Skeletal muscle tissue (tissue), 4 donors: ENCODE data around the gene KDM4B. TPM values are rescaled to one million over a fixed set of nuclear protein-coding genes. Genes with fewer than 3 reads are reported as not detected.

Experiments used
- H3K27ac ChIP-seq: one replicate; pipeline ENCODE4 v1.7.0; 2013; ENCODE audit warnings: mild to moderate bottlenecking, low read depth, low read length, inconsistent platforms
- H3K27me3 ChIP-seq, 3 donors: one replicate each; pipeline ENCODE4 v1.7.0; 2013; ENCODE audit warnings: low read length in 3 of 3; ENCODE audit not compliant: control insufficient read depth in 3 of 3, insufficient read depth in 3 of 3
- H3K36me3 ChIP-seq, 3 donors: one replicate each; pipeline ENCODE4 v1.7.0; 2013; ENCODE audit warnings: low read length in 3 of 3; ENCODE audit not compliant: control insufficient read depth in 3 of 3, insufficient read depth in 3 of 3
- H3K4me1 ChIP-seq, 3 donors: one replicate each; pipeline ENCODE4 v1.7.0; 2013; ENCODE audit warnings: low read length in 3 of 3, mild to moderate bottlenecking in 3 of 3; ENCODE audit not compliant: control insufficient read depth in 3 of 3, insufficient read depth in 3 of 3
- H3K4me3 ChIP-seq, 3 donors: one replicate each; pipeline ENCODE4 v1.7.0; 2013; ENCODE audit warnings: low read length in 3 of 3
- H3K9ac ChIP-seq, 3 donors: one replicate each; pipeline ENCODE4 v1.7.0; 2013; ENCODE audit warnings: low read length in 3 of 3, mild to moderate bottlenecking in 3 of 3, moderate library complexity in 2 of 3, low read depth in 1 of 3
- H3K9me3 ChIP-seq, 3 donors: one replicate each; pipeline ENCODE4 v1.7.0; 2013; ENCODE audit warnings: low read length in 3 of 3; ENCODE audit not compliant: control insufficient read depth in 3 of 3
- total RNA-seq: library from RNA; depleted of rRNA; stranded (reverse); fragments of >200 nt; gene quantifications from one replicate; pipeline ENCODE4 v1.2.3, GENCODE V29; 2014
- donor health status: Osteomylitis.

The KDM4B gene
- total RNA-seq, 1 donor from 2014 or later, result 11.5 TPM

GRCh38 chr19:5091018-5091683, 122.2 kb downstream of the KDM4B start:
- no peaks in the 10 kb centered on the region for H3K27me3 ChIP-seq
- peaks cover 9 to 13% (median 11%) of the 10 kb centered on the region in 3 donors for H3K36me3 ChIP-seq
- peaks cover 37 to 62% (median 59%) of the 10 kb centered on the region in 3 donors for H3K4me1 ChIP-seq
- H3K9ac ChIP-seq, result peak overlapping the region in 2 of 3 donors; percentile 38 to 54
- no peak overlapping the region for H3K4me3 ChIP-seq
- no peak overlapping the region for H3K27ac ChIP-seq
- no peaks in the 10 kb centered on the region for H3K9me3 ChIP-seq

GRCh38 chr19:5091684-5092480, 123.0 kb downstream of the KDM4B start:
- no peaks in the 10 kb centered on the region for H3K9me3 ChIP-seq
- no peak overlapping the region for H3K4me3 ChIP-seq
- no peaks in the 10 kb centered on the region for H3K27me3 ChIP-seq
- H3K27ac ChIP-seq, result no peak overlapping the region
- peaks cover 7 to 13% (median 11%) of the 10 kb centered on the region in 3 donors for H3K36me3 ChIP-seq
- H3K9ac ChIP-seq, result peak overlapping the region in 2 of 3 donors; percentile 38 to 74
- H3K4me1 ChIP-seq, result peaks cover 37 to 59% (median 56%) of the 10 kb centered on the region in 3 donors

GRCh38 chr19:5092481-5092843, 123.5 kb downstream of the KDM4B start:
- Histone ChIP-seq H3K27ac (peak overlapping the region; percentile 65), H3K4me3 (no peak overlapping the region), H3K27me3 (no peaks in the 10 kb centered on the region), H3K9me3 (no peaks in the 10 kb centered on the region), H3K9ac (peak overlapping the region in 1 of 3 donors; percentile 77), H3K4me1 (peaks cover 37 to 53% (median 50%) of the 10 kb centered on the region in 3 donors), H3K36me3 (peaks cover 3 to 7% (median 6%) of the 10 kb centered on the region in 3 donors)

GRCh38 chr19:5093297-5093928, 124.5 kb downstream of the KDM4B start:
- H3K9me3 ChIP-seq, result no peaks in the 10 kb centered on the region
- H3K9ac ChIP-seq, result peak overlapping the region; percentile 5 to 77 (median 11)
- H3K27me3 ChIP-seq, result no peaks in the 10 kb centered on the region
- H3K27ac ChIP-seq, result peak overlapping the region; percentile 65
- peaks cover 4 to 6% (median 5%) of the 10 kb centered on the region in 3 donors for H3K36me3 ChIP-seq
- peak overlapping the region in 1 of 3 donors; percentile 41 for H3K4me3 ChIP-seq
- peaks cover 37 to 52% (median 50%) of the 10 kb centered on the region in 3 donors for H3K4me1 ChIP-seq

GRCh38 chr19:5093948-5094718, 125.2 kb downstream of the KDM4B start:
- Histone ChIP-seq H3K4me3 (peak overlapping the region in 1 of 3 donors; percentile 41), H3K4me1 (peaks cover 37 to 52% (median 50%) of the 10 kb centered on the region in 3 donors), H3K27ac (peak overlapping the region; percentile 65), H3K27me3 (no peaks in the 10 kb centered on the region), H3K36me3 (peaks cover 8 to 10% (median 10%) of the 10 kb centered on the region in 3 donors), H3K9me3 (peaks cover 0 to 5% (median 0%) of the 10 kb centered on the region in 3 donors), H3K9ac (peak overlapping the region in 2 of 3 donors; percentile 11 to 77)

GRCh38 chr19:5094768-5095567, 126.1 kb downstream of the KDM4B start:
- Histone ChIP-seq H3K36me3 (peaks cover 10 to 16% (median 12%) of the 10 kb centered on the region in 3 donors), H3K27ac (peak overlapping the region; percentile 79), H3K9me3 (peaks cover 3 to 8% (median 6%) of the 10 kb centered on the region in 3 donors), H3K27me3 (no peaks in the 10 kb centered on the region), H3K4me1 (peaks cover 37 to 52% (median 50%) of the 10 kb centered on the region in 3 donors), H3K9ac (peak overlapping the region in 2 of 3 donors; percentile 62 to 78), H3K4me3 (no peak overlapping the region)

- peak overlapping the region in 2 of 3 donors; percentile 62 to 78 for H3K9ac ChIP-seq
These were observed 126.6 kb downstream of the KDM4B start for GRCh38 chr19:5095568-5095850.

GRCh38 chr19:5096536-5096935, 127.6 kb downstream of the KDM4B start:
- Histone ChIP-seq H3K36me3 (peaks cover 10 to 17% (median 12%) of the 10 kb centered on the region in 3 donors), H3K9ac (no peak overlapping the region)

More at GRCh38 chr19:5095568-5095850, 126.6 kb downstream of the KDM4B start:
- peaks cover 37 to 52% (median 50%) of the 10 kb centered on the region in 3 donors for H3K4me1 ChIP-seq
- peak overlapping the region; percentile 79 for H3K27ac ChIP-seq
- no peaks in the 10 kb centered on the region for H3K27me3 ChIP-seq
- H3K4me3 ChIP-seq, result no peak overlapping the region
- peaks cover 4 to 8% (median 7%) of the 10 kb centered on the region in 3 donors for H3K9me3 ChIP-seq
- peaks cover 10 to 17% (median 12%) of the 10 kb centered on the region in 3 donors for H3K36me3 ChIP-seq

More at GRCh38 chr19:5096536-5096935, 127.6 kb downstream of the KDM4B start:
- peaks cover 28 to 42% (median 40%) of the 10 kb centered on the region in 3 donors for H3K4me1 ChIP-seq
- H3K27me3 ChIP-seq, result no peaks in the 10 kb centered on the region
- no peak overlapping the region for H3K4me3 ChIP-seq
- peaks cover 4 to 8% (median 7%) of the 10 kb centered on the region in 3 donors for H3K9me3 ChIP-seq
- H3K27ac ChIP-seq, result no peak overlapping the region
